NCI-H2029 (cell line): ENCODE measurements around the gene NAALADL2.

Experiments
- DNase-seq: peaks from one replicate; lab custom pipeline; 2025; lab: John Stamatoyannopoulos, UW

Gene NAALADL2

DNA sequence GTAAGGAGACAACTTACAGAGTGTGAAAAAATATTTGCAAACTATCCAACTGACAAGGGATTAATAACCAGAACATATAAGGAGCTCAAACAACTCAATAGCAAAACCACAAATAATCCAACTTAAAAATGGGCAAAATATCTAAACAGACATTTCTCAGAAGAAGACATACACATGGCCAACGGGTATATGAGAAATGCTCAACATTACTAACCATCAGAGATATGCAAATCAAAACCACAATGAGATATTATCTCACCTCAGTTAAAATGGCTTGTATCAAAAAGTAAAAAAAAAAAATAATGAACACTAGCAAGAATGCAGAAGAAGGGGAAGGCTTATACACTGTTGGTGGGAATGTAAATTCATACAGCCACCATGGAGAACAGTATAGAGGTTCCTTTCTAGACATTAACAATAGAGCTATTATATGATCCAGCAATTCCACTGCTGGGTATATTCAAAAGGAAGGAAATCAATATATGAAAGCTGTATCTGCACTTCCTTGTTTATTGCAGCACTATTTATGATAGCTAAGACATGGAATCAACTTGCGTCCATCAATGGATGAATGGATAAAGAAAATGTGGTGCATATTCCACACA, 998.6 kb downstream of the NAALADL2 start:
- no peak for DNase-seq
